NCI-H748 (cell line): ENCODE measurements around the gene SLC19A2.
A peak's percentile ranks its signal among the peaks of the same experiment; 100 is the strongest.
"Not testable (repeated sequence)": the region's sequence is repeated elsewhere in the genome, so short reads cannot be mapped to it uniquely, and the experiment has no call there.

Experiments
- DNase-seq: peaks from one replicate; lab custom pipeline; 2025; ENCODE audit not compliant: unreplicated experiment; lab: John Stamatoyannopoulos, UW

Gene SLC19A2

DNA sequence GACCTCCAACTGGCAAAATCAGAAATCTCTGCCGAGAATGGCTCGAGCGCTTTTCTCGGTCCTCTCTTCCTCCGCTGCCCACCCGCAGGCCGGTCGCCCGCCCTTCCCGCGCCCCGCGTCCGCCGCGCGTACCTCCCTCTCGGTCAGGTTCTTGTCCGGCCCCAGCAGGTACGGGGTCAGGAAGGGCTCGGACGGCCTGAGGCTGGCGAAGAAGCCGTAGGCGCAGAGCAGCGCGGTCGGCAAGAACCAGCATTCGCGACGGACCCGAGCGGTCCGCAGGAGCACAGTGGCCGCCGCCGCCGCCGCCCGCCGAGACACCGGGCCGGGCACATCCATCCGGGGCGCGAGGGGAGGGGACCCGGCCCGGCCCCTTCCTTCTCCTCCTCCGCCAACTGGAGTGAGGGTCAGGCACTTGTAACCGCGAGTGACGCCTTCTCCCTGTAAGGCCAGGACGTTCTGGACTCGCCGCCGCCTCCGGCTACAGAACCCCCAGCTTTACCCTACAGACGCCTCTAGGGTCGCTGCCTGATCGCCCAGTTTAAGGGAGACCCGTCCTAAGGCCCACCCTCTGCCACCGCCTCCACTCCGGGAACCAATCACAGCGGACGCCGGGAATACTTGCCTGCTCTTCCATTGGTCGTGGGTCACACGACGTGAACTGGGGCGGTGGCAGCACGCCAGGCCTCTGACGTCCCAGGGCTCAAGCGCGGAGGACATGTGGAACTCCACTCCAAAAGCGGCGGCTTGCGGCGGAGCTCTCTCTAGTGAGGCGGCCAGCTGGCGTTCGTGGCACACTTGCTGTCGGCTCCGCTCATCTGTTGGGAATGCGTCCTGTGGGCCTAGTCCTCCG is at the start of gene SLC19A2:
Gene SLC19A2 (minus strand): TSS at position 514 of the 850 bp plus-strand sequence. CDS start 178 bp downstream, at position 336.
- peak; percentile 98 for DNase-seq

- no peak for DNase-seq
These were observed 48.9 kb upstream of the SLC19A2 start for GRCh38 chr1:169534653-169535052.

- DNase-seq = not testable (repeated sequence)
These were observed 47.9 kb upstream of the SLC19A2 start for GRCh38 chr1:169533528-169534190.

DNA sequence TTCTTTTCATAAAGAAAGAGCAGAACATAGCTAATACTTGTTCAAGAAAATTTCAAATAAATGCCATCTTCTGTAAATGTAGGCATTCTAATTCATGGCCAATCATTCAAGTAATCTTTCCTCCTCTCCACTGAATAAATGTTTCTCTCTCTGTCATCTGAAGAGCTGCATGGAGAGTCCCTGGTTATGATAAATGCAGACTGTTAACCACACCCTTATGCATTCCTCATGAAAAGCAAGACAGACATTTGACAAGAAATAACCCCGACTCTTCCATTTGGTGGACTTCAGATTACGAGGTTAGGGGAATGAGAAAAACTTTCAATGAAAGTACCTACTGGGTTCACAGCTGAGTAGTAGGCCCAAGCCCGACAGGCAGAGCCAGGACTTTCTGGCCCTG is 44.7 kb upstream of the SLC19A2 start:
- no peak for DNase-seq

DNA sequence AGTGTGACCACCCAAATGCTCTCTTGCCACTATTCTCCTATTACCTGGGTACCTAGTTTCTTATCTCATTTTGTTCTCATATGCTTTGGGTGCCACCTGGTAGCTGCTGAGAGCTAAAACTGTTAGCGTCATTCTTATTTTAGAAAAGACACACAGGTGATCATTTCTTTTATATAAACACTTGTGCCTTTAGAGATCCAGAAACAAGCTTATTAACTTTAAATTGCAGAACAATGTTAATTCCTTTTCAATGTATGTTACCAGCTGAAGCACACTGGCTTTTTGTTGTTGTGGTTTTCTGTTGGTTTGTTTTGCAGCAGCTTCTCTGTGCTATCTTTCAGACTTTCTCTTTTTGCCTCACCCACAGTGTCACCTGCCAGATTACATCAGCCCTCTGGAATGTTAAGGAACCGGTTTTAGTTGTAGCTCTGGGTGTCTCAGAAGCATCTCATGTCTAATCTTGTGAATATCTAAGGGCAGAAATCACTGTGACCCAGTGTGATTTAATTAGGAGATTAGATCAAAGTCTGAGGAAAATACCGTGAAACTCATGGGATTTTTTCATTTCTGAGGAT is 43.4 kb upstream of the SLC19A2 start:
- peak; percentile 78 for DNase-seq

DNA sequence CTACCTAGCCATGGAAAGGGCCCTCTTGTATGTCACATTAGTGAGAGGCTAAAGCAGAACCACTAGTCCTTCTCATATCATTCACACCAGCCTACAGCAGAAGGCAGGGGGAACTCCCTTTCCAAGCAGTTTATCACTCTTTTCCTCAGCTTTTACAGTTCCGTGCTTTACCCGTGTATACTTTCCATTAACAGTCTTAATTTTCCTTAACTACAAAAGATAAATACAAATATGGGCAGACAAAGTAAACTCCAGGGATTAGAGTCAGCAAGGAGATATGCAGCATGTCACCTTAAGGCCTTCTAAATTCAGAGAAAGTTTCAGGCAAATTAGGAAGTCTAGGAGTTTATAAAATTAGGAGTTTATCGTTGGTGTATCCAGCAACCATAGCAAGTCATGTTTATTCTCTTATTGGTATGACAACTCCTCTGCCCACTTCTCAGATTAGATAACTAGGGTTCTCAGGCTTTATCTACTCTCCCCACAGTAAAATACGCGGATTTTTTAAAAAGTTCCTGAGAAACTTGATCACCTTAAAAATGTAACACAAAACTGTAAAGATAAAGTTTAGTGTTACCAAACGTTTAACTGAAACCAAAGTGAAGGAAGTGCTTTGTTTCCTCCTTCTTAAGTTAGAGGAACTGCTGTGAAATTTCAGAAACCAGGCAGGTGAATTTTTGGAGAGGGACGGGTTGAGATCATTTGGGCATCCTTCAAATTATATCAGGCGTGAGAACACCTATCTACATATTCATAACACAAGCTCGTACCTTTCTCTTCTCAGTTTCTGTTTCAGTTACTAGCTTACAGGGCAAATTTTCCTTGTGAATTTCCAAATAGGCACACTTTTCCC is 42.7 kb upstream of the SLC19A2 start:
- no peak for DNase-seq

GRCh38 chr1:169527451-169528214 is 41.9 kb upstream of the SLC19A2 start:
- peak; percentile 79 for DNase-seq

- DNase-seq = no peak
These were observed 41.3 kb upstream of the SLC19A2 start for GRCh38 chr1:169527001-169527400.

GRCh38 chr1:169526120-169526832 is 40.5 kb upstream of the SLC19A2 start:
- DNase-seq = no peak

DNA sequence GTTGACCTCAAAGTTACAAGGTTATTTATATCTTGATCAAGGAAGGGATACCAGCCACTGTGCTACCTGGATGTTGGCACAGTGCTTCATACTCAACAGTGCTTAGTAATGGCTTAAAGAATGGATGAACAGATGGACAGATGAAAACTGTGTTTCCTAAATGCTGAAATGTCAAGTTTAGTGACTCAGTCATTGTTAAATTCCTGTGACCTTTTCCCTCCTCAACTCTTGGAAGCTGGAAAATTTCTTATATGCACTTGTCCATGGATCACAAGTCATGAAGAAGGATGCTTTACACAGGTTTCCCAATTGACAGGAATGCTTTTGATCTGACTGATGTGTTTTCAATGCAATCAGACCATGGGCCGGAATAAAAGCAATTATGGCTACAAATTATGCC is 39.6 kb upstream of the SLC19A2 start:
- no peak for DNase-seq

- DNase-seq = no peak
These were observed 38.2 kb upstream of the SLC19A2 start for GRCh38 chr1:169523904-169524303.

DNA sequence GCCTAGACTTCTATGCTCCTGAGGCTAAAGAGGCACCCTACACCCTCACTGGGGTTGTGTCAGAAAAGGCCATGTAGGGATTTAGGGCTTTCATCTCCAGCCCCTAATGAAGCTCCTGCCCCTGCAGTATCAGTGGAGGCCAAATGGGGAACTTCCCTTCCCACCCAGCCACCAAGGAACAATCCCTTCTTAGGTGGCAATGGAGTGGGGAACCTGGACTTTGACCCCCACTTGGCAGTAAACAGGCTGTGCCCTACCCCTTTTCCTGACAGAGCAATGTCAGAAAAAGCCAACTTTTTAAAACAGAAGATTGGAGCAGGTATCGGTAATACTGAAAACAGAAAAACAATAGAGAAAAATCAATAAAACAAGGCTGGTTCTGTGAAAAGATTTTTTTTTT is 35.5 kb upstream of the SLC19A2 start:
- DNase-seq = no peak

GRCh38 chr1:169517558-169518186 is 31.9 kb upstream of the SLC19A2 start:
- DNase-seq = no peak

DNA sequence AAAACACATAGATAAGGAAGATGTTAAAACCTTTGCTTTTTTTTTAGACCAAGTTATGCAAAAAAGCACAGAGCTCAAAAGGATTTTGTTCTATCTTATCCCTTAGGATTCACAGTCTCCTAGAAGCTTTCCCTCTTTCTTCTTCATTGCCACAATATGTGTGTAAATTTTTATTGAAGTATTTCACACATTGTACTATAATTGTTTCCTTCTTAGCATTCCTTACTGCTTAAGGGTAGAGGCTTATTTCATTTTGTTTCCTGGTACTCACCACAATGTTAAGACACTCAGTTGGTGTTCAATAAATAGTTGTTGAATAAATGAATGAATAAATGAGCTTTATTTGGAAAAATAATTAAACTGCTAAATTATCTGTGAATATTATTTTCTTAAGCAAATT is 29.9 kb upstream of the SLC19A2 start:
- no peak for DNase-seq

DNA sequence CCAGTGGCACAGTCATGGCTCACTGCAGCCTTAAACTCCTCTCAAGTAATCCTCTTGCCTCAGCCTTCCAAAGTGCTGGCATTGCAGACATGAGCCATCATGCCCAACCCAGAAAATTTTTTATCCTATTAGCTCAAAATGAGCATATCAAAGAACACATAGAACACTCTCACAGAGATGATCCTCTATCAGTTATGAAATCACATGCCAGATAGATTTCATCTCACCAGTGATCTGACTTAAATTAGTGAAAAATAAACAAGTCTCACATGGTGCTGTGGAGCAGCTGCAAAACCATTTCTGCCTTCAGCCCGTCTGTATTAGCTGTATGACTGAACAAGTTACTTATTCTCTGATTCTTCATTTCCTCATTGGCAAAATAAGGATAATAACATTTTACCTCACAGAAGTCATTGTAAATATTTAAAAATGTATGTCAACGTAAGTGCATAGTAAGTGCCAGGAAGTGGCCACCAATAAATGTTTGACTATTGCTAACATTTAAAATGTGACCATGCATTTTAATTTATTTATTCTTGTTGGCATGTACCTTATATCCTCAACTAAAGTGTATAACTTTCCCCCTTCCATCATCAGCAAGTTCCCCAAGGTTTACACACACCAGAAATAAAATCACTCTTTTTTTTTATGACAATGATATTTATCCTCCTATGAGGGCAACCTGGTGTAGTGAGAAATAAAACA is 29.0 kb upstream of the SLC19A2 start:
- DNase-seq = no peak

- DNase-seq = no peak
These were observed 27.5 kb upstream of the SLC19A2 start for GRCh38 chr1:169513208-169513607.

DNA sequence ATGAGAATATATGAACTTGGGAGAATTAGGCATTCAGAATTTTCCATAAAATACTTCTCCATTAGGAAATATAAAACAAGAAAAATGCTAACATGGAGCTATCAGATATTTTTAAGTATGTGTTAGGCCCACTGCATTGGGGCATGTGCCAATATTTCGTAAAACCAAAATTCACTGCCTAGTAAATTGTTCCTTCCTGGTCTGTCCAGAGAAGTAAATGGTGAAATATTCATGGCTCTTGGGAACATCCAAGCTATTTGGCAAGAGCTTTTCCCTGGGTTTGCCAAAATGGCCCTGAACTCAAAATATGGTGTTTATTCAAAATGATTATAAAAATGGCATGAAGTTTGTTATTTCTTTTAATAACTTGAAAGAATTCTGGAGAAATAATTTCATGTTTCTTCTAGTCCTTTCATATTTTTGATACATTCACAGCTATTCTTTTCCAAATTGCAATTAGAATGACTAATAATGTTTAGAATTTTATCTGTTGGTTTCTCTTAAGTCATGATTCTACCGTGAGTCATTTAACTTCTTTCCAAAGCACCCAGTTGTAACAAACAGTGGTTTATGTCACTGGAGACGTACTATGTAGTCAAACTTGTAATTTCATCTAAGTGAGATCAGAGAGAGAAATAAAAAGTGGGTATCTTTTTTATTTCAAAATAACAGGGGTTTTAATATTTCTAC is 25.7 kb upstream of the SLC19A2 start:
- no peak for DNase-seq

DNA sequence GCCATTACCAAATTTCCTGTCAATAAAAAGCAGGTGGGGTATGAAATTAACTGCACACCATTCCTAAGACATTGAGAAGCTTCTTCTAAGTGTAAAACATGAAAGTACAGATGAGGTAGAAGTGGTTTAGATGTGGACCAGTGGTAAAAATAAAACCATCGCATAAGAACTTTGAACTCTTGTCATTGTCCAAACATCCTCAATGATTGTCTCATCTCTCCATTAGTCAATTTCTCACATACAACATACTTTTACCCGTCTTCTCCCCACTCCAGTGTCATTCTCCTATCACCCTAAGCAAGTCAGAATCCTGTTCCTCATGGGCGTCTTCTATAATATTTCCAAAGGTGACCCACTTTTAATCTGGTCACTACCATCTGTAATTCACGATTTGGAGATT is 24.3 kb upstream of the SLC19A2 start:
- no peak for DNase-seq
